Vagina (tissue), 2 donors: ENCODE results near the gene ARPC5L. TPM values are rescaled to one million over a fixed set of nuclear protein-coding genes. Genes with fewer than 3 reads are reported as not detected.

Experiments
- DNase-seq, 2 donors: peaks; one replicate each; pipeline ENCODE4 v3.0.0-alpha.2; 2017; ENCODE audit errors: extremely low spot score in 2 of 2
- H3K27ac ChIP-seq: fragments of 200-600 bp; sonication (generic); one replicate; pipeline ENCODE4 v1.5.1; 2019
- H3K27me3 ChIP-seq: fragments of 200-600 bp; sonication (generic); one replicate; pipeline ENCODE4 v1.5.1; 2019
- H3K36me3 ChIP-seq, 2 donors: fragments of 200-600 bp; sonication (generic); one replicate each; pipeline ENCODE4 v1.5.1; 2017 to 2019
- H3K4me1 ChIP-seq: fragments of 200-600 bp; sonication (generic); one replicate; pipeline ENCODE4 v1.5.1; 2019
- H3K4me3 ChIP-seq, 2 donors: fragments of 200-600 bp; sonication (generic); 1 replicate in 1 of 2; 2 replicates in 1 of 2; pipeline ENCODE4 v1.5.1; 2016 to 2019
- H3K9me3 ChIP-seq: fragments of 200-600 bp; sonication (generic); one replicate; pipeline ENCODE4 v1.5.1; 2019
- CTCF ChIP-seq, 3 experiments: fragments of 450-650 bp in 2 of 3; fragments of 200-600 bp in 1 of 3; sonication (generic) in 1 of 3; IDR thresholded peaks; one replicate each; pipeline ENCODE4 v1.5.1; 2017 to 2019; ENCODE audit warnings: antibody characterized with exemption in 3 of 3, mild to moderate bottlenecking in 2 of 3, moderate library complexity in 2 of 3
- POLR2A ChIP-seq, 2 donors: fragments of 450-650 bp; IDR thresholded peaks; one replicate each; pipeline ENCODE4 v1.6.1; 2017; ENCODE audit warnings: antibody characterized with exemption in 2 of 2, mild to moderate bottlenecking in 2 of 2, moderate library complexity in 2 of 2
- POLR2AphosphoS5 ChIP-seq, 2 donors: sonication (generic); formaldehyde crosslinking; IDR thresholded peaks; one replicate each; pipeline ENCODE4 v1.9.0; 2017; ENCODE audit warnings: antibody characterized with exemption in 2 of 2, mild to moderate bottlenecking in 2 of 2, low read depth in 1 of 2; ENCODE audit not compliant: insufficient read depth in 1 of 2
- intact Hi-C: fragments of 100-400 bp; cut with DNase I; formaldehyde crosslinking; loops from one replicate; pipeline ENCODE4 v1.15.1; 2023
- total RNA-seq: library from RNA; depleted of rRNA; stranded (reverse); fragments of >200 nt; gene quantifications from one replicate; pipeline ENCODE4 v1.2.3, GENCODE V29; 2016

The ARPC5L gene
- total RNA-seq, 1 donor from 2014 or later = 28.5 TPM

GRCh38 chr9:124828489-124829333 is 33.2 kb upstream of the ARPC5L start:
- Histone ChIP-seq H3K27me3 (no peaks in the 10 kb centered on the region), H3K4me1 (peaks cover 17% of the 10 kb centered on the region), H3K36me3 (no peaks in the 10 kb centered on the region), H3K27ac (no peak overlapping the region), H3K4me3 (no peak overlapping the region), H3K9me3 (no peaks in the 10 kb centered on the region)
- no peak for DNase-seq
- TF ChIP-seq POLR2AphosphoS5 (IDR thresholded peaks at IDR 0.05; ENCODE audit: insufficient read depth in 1 of 2, low read depth in 1 of 2) (no peak), POLR2A (IDR thresholded peaks at IDR 0.05) (no peak), CTCF (IDR thresholded peaks at IDR 0.05) (no peak)
- intact Hi-C loops = no loop called here

- H3K4me1 ChIP-seq = peaks cover 21% of the 10 kb centered on the region
- H3K4me3 ChIP-seq = no peak overlapping the region
- TF ChIP-seq POLR2AphosphoS5 (IDR thresholded peaks at IDR 0.05; ENCODE audit: insufficient read depth in 1 of 2, low read depth in 1 of 2) = no peak
- no peak for TF ChIP-seq CTCF (IDR thresholded peaks at IDR 0.05)
- no peak for TF ChIP-seq POLR2A (IDR thresholded peaks at IDR 0.05)
- intact Hi-C loops = no loop called here
- no peaks in the 10 kb centered on the region for H3K36me3 ChIP-seq
- no peaks in the 10 kb centered on the region for H3K9me3 ChIP-seq
- H3K27me3 ChIP-seq = no peaks in the 10 kb centered on the region
- no peak overlapping the region for H3K27ac ChIP-seq
- no peak for DNase-seq
These were observed 32.6 kb upstream of the ARPC5L start for GRCh38 chr9:124829334-124829669.

- DNase-seq = no peak
- Histone ChIP-seq H3K36me3 (no peaks in the 10 kb centered on the region), H3K27me3 (no peaks in the 10 kb centered on the region), H3K27ac (no peak overlapping the region), H3K9me3 (no peaks in the 10 kb centered on the region), H3K4me1 (peaks cover 33% of the 10 kb centered on the region), H3K4me3 (no peak overlapping the region)
- intact Hi-C loops = no loop called here
- TF ChIP-seq POLR2A (IDR thresholded peaks at IDR 0.05) (no peak), POLR2AphosphoS5 (IDR thresholded peaks at IDR 0.05; ENCODE audit: insufficient read depth in 1 of 2, low read depth in 1 of 2) (no peak), CTCF (IDR thresholded peaks at IDR 0.05) (no peak)
These were observed 31.3 kb upstream of the ARPC5L start for GRCh38 chr9:124830593-124830992.

DNA sequence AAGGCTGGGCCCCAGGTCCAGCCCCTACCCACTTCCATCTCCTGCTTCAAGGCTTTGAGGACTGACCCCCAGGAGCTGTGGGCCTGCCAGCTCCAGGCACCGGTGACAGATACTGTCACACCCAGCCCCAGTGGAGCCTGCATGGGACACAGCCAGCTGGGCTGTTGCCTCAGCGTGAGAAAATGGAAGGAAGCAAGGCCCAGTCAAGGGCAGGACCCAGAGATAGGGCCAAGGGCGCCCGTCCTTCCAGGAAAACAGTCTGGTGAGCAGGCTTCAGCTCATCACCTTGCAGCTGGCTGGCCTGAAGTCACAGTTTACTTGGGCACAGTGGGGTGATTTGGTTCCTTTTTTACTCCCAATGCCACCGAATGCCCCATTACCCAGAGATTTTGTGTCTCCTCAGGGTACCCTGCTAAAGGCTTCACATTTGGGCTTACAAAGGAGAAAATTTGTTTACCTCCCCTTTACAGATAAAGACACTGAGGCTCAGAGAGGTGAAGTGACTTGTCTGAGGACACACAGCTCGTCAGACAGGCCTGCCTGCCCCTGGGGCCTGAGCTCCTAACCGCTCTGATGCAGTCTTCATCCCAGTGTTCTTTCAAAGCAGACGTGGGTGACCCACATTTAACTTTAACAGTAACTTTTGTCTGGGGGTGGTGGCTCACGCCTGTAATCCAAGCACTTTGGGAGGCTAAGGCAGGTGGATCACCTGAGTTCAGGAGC is 30.1 kb upstream of the ARPC5L start:
- no peaks in the 10 kb centered on the region for H3K9me3 ChIP-seq
- no peaks in the 10 kb centered on the region for H3K36me3 ChIP-seq
- intact Hi-C loops = no loop called here
- DNase-seq = no peak
- no peak for TF ChIP-seq CTCF (IDR thresholded peaks at IDR 0.05)
- TF ChIP-seq POLR2AphosphoS5 (IDR thresholded peaks at IDR 0.05; ENCODE audit: insufficient read depth in 1 of 2, low read depth in 1 of 2) = no peak
- TF ChIP-seq POLR2A (IDR thresholded peaks at IDR 0.05) = no peak
- H3K4me3 ChIP-seq = no peak overlapping the region
- H3K4me1 ChIP-seq = peaks cover 33% of the 10 kb centered on the region
- H3K27ac ChIP-seq = peak overlapping the region; percentile 43
- no peaks in the 10 kb centered on the region for H3K27me3 ChIP-seq

GRCh38 chr9:124834591-124834990 is 27.3 kb upstream of the ARPC5L start:
- intact Hi-C loops = no loop called here
- Histone ChIP-seq H3K27ac (peak overlapping the region; percentile 20), H3K36me3 (no peaks in the 10 kb centered on the region), H3K4me1 (peaks cover 33% of the 10 kb centered on the region), H3K4me3 (no peak overlapping the region), H3K27me3 (no peaks in the 10 kb centered on the region), H3K9me3 (no peaks in the 10 kb centered on the region)
- DNase-seq = no peak
- TF ChIP-seq POLR2A (IDR thresholded peaks at IDR 0.05) = no peak
- no peak for TF ChIP-seq CTCF (IDR thresholded peaks at IDR 0.05)
- no peak for TF ChIP-seq POLR2AphosphoS5 (IDR thresholded peaks at IDR 0.05; ENCODE audit: insufficient read depth in 1 of 2, low read depth in 1 of 2)
